ENCODE measurements around the gene FHAD1. TPM values are rescaled to one million over a fixed set of nuclear protein-coding genes. Genes with fewer than 3 reads are reported as not detected.

FHAD1 gene
- polyA plus RNA-seq, 1 of the 3 experiments (the other 2 are of a cell fraction), result 0.48 TPM

GRCh38 chr1:15310544-15310943, 63.5 kb downstream of the FHAD1 start:
- Histone ChIP-seq H3K4me3 (ENCODE audit: low read depth in 2 of 2, low read length in 1 of 2) (no peak overlapping the region), H3K9ac (no peak overlapping the region), H3K9me2 (no peaks in the 10 kb centered on the region), H4K20me1 (ENCODE audit: insufficient read depth) (no peaks in the 10 kb centered on the region), H3F3A (replicated peaks; ENCODE audit: insufficient read depth) (no peaks in the 10 kb centered on the region), H3K9me3 (no peaks in the 10 kb centered on the region), H2AFZ (ENCODE audit: low read depth) (no peak overlapping the region), H3K4me1 (ENCODE audit: control insufficient read depth in 1 of 2, insufficient read depth in 2 of 2, low read depth in 1 of 2, low read length in 1 of 2) (no peaks in the 10 kb centered on the region), H3K27me3 (ENCODE audit: insufficient read depth) (no peaks in the 10 kb centered on the region), H3K79me2 (ENCODE audit: insufficient read depth) (no peaks in the 10 kb centered on the region), H3K27ac (ENCODE audit: low read depth in 2 of 2, low read length in 1 of 2) (no peak overlapping the region), H3K4me2 (no peak overlapping the region), H3K36me3 (replicated peaks in 1 of 2; ENCODE audit: control insufficient read depth in 1 of 2, insufficient read depth in 2 of 2, low read length in 1 of 2) (no peaks in the 10 kb centered on the region)
- 92% methylated on average over 7 of the region's 7 CpGs for WGBS (ENCODE audit: low lambda C conversion rate)
- TF ChIP-seq IRF3 (IDR thresholded peaks at IDR 0.05; ENCODE audit: low read depth, low read length) (no peak), MEF2A (IDR thresholded peaks at IDR 0.05; ENCODE audit: borderline replicate concordance, low read depth) (no peak), RAD21 (IDR thresholded peaks at IDR 0.05; ENCODE audit: low read length) (no peak), PBX3 (IDR thresholded peaks at IDR 0.05) (no peak), RXRA (IDR thresholded peaks at IDR 0.05; ENCODE audit: borderline replicate concordance, low read depth) (no peak), EZH2phosphoT487 (IDR thresholded peaks at IDR 0.05; ENCODE audit: borderline replicate concordance, low read depth) (no peak), SMC3 (IDR thresholded peaks at IDR 0.05; ENCODE audit: low read depth, low read length) (no peak), TEAD4 (IDR thresholded peaks at IDR 0.05; ENCODE audit: borderline replicate concordance, insufficient read depth) (no peak), SIN3A (IDR thresholded peaks at IDR 0.05; ENCODE audit: borderline replicate concordance, low read depth, low read length) (no peak), TAF1 (IDR thresholded peaks at IDR 0.05; ENCODE audit: borderline replicate concordance, low read depth, low read length) (no peak), NRF1 (IDR thresholded peaks at IDR 0.05; ENCODE audit: low read depth, low read length) (no peak), CHD2 (IDR thresholded peaks at IDR 0.05; ENCODE audit: low read length, partially characterized antibody) (no peak)
- DNase-seq, result no peak
- POLR2A ChIA-PET, result no interaction called here
- CTCF ChIA-PET, result interaction anchor here (4.2 kb wide), 1 partner anchor 121 kb away, joined by 15 read pairs; no protein-coding TSS in a partner anchor

GRCh38 chr1:15311122-15311822, 64.2 kb downstream of the FHAD1 start:
- Histone ChIP-seq H3K4me2 (no peak overlapping the region), H3K27me3 (ENCODE audit: insufficient read depth) (no peaks in the 10 kb centered on the region), H3K4me1 (ENCODE audit: control insufficient read depth in 1 of 2, insufficient read depth in 2 of 2, low read depth in 1 of 2, low read length in 1 of 2) (no peaks in the 10 kb centered on the region), H3K9me3 (no peaks in the 10 kb centered on the region), H3K9me2 (no peaks in the 10 kb centered on the region), H3K4me3 (ENCODE audit: low read depth in 2 of 2, low read length in 1 of 2) (no peak overlapping the region), H2AFZ (ENCODE audit: low read depth) (no peak overlapping the region), H3K36me3 (replicated peaks in 1 of 2; ENCODE audit: control insufficient read depth in 1 of 2, insufficient read depth in 2 of 2, low read length in 1 of 2) (no peaks in the 10 kb centered on the region), H3K27ac (ENCODE audit: low read depth in 2 of 2, low read length in 1 of 2) (no peak overlapping the region), H3K79me2 (ENCODE audit: insufficient read depth) (no peaks in the 10 kb centered on the region), H4K20me1 (ENCODE audit: insufficient read depth) (no peaks in the 10 kb centered on the region), H3K9ac (no peak overlapping the region), H3F3A (replicated peaks; ENCODE audit: insufficient read depth) (no peaks in the 10 kb centered on the region)
- DNase-seq, result no peak
- TF ChIP-seq USF2 (IDR thresholded peaks at IDR 0.05; ENCODE audit: borderline replicate concordance, low read depth, low read length) (no peak), FOXJ3 (CRISPR knock-in tag; IDR thresholded peaks at IDR 0.05) (no peak), GABPA (IDR thresholded peaks at IDR 0.05; ENCODE audit: low read depth) (no peak), TCF12 (IDR thresholded peaks at IDR 0.05) (no peak), NRF1 (IDR thresholded peaks at IDR 0.05; ENCODE audit: low read depth, low read length) (no peak)
- 80% methylated on average over 12 of the region's 13 CpGs for WGBS (ENCODE audit: low lambda C conversion rate)
- CTCF ChIA-PET, result interaction anchor here (3.4 to 4.2 kb wide), 2 partner anchors 13 to 120 kb away, joined by 15 to 21 read pairs; no protein-coding TSS in a partner anchor
- POLR2A ChIA-PET, result no interaction called here

All from SK-N-SH (cell line).